ENCODE measurements around the gene CNKSR3. TPM values are rescaled to one million over a fixed set of nuclear protein-coding genes. Genes with fewer than 3 reads are reported as not detected.

The CNKSR3 gene
- total and polyA plus RNA-seq, 2 donors from 2014 or later, result 13.8 to 63.1 TPM

- intact Hi-C loops (cut with DNase I), result no loop called here
- TF ChIP-seq CTCF (IDR thresholded peaks at IDR 0.05; ENCODE audit: borderline replicate concordance, extremely low read depth, insufficient read depth), result no peak
- Histone ChIP-seq H3K9me3 (ENCODE audit: control insufficient read depth in 2 of 3, insufficient read depth in 1 of 3, low read length in 3 of 3) (no peaks in the 10 kb centered on the region), H3K27ac (ENCODE audit: low read depth in 2 of 2, low read length in 2 of 2) (no peak overlapping the region), H3K27me3 (ENCODE audit: control insufficient read depth, insufficient read depth, low read length) (no peaks in the 10 kb centered on the region), H3K4me1 (ENCODE audit: control insufficient read depth in 2 of 3, insufficient read depth in 2 of 3, low read depth in 1 of 3, low read length in 3 of 3) (peaks cover 0 to 20% (median 13%) of the 10 kb centered on the region in 3 donors), H3K36me3 (ENCODE audit: control insufficient read depth in 2 of 3, insufficient read depth in 3 of 3, low read length in 3 of 3) (peaks cover 0 to 2% (median 0%) of the 10 kb centered on the region in 3 donors), H3K9ac (ENCODE audit: low read length in 3 of 3) (no peak overlapping the region), H3K4me3 (ENCODE audit: low read length in 3 of 3) (no peak overlapping the region)
- FAIRE-seq (no peak), DNase-seq (no peak)
Measured at GRCh38 chr6:154503658-154504057, 6.8 kb downstream of the CNKSR3 start.

GRCh38 chr6:154502553-154502952 is 7.9 kb downstream of the CNKSR3 start:
- H3K9me3 ChIP-seq (ENCODE audit: control insufficient read depth in 2 of 3, insufficient read depth in 1 of 3, low read length in 3 of 3), result no peaks in the 10 kb centered on the region
- no peak for FAIRE-seq
- intact Hi-C loops (cut with DNase I), result no loop called here

GRCh38 chr6:154501578-154501868 is 9.0 kb downstream of the CNKSR3 start:
- no peaks in the 10 kb centered on the region for H3K27me3 ChIP-seq (ENCODE audit: control insufficient read depth, insufficient read depth, low read length)
- H3K27ac ChIP-seq (ENCODE audit: low read depth in 2 of 2, low read length in 2 of 2), result no peak overlapping the region
- no peak for DNase-seq
- TF ChIP-seq CTCF (IDR thresholded peaks at IDR 0.05; ENCODE audit: borderline replicate concordance, extremely low read depth, insufficient read depth), result no peak
- intact Hi-C loops (cut with DNase I), result no loop called here
- no peak for FAIRE-seq
- no peak overlapping the region for H3K9ac ChIP-seq (ENCODE audit: low read length in 3 of 3)
- no peaks in the 10 kb centered on the region for H3K36me3 ChIP-seq (ENCODE audit: control insufficient read depth in 2 of 3, insufficient read depth in 3 of 3, low read length in 3 of 3)
- H3K9me3 ChIP-seq (ENCODE audit: control insufficient read depth in 2 of 3, insufficient read depth in 1 of 3, low read length in 3 of 3), result no peaks in the 10 kb centered on the region
- no peak overlapping the region for H3K4me3 ChIP-seq (ENCODE audit: low read length in 3 of 3)
- H3K4me1 ChIP-seq (ENCODE audit: control insufficient read depth in 2 of 3, insufficient read depth in 2 of 3, low read depth in 1 of 3, low read length in 3 of 3), result peaks cover 0 to 19% (median 8%) of the 10 kb centered on the region in 3 donors

More at GRCh38 chr6:154502553-154502952, 7.9 kb downstream of the CNKSR3 start:
- no peak for TF ChIP-seq CTCF (IDR thresholded peaks at IDR 0.05; ENCODE audit: borderline replicate concordance, extremely low read depth, insufficient read depth)
- no peak for DNase-seq
- Histone ChIP-seq H3K36me3 (ENCODE audit: control insufficient read depth in 2 of 3, insufficient read depth in 3 of 3, low read length in 3 of 3) (peaks cover 0 to 2% (median 0%) of the 10 kb centered on the region in 3 donors), H3K27me3 (ENCODE audit: control insufficient read depth, insufficient read depth, low read length) (no peaks in the 10 kb centered on the region), H3K9ac (ENCODE audit: low read length in 3 of 3) (no peak overlapping the region), H3K4me3 (ENCODE audit: low read length in 3 of 3) (no peak overlapping the region), H3K4me1 (ENCODE audit: control insufficient read depth in 2 of 3, insufficient read depth in 2 of 3, low read depth in 1 of 3, low read length in 3 of 3) (peaks cover 0 to 23% (median 11%) of the 10 kb centered on the region in 3 donors), H3K27ac (ENCODE audit: low read depth in 2 of 2, low read length in 2 of 2) (no peak overlapping the region)

Data from kidney (tissue), 14 donors.